ENCODE measurements around the gene ARHGEF7.

- TF ChIP-seq GATA2 (IDR thresholded peaks at IDR 0.05; ENCODE audit: low read depth, low read length), result no peak
- no peak for TF ChIP-seq GATA3 (IDR thresholded peaks at IDR 0.05; ENCODE audit: low read depth, low read length)
Measured at GRCh38 chr13:111202156-111202621, 87.1 kb downstream of the ARHGEF7 start.

Data from SH-SY5Y (cell line).